HUES48 (cell line): ENCODE results near the gene AXDND1.

Source experiments
- H3K27ac ChIP-seq: one replicate; pipeline ENCODE4 v1.7.0; 2013; ENCODE audit warnings: low read depth, low read length, inconsistent platforms
- H3K27me3 ChIP-seq: 2 replicates; pipeline ENCODE4 v1.6.1; 2013; ENCODE audit warnings: mild to moderate bottlenecking, low read length; ENCODE audit not compliant: control insufficient read depth, insufficient read depth
- H3K36me3 ChIP-seq: 2 replicates; pipeline ENCODE4 v1.6.1; 2013; ENCODE audit warnings: low read length; ENCODE audit not compliant: control insufficient read depth, insufficient read depth
- H3K4me1 ChIP-seq: 2 replicates; pipeline ENCODE4 v1.6.1; 2013; ENCODE audit warnings: mild to moderate bottlenecking, low read length; ENCODE audit not compliant: control insufficient read depth, insufficient read depth
- H3K4me3 ChIP-seq: 2 replicates; pipeline ENCODE4 v1.5.1; 2013; ENCODE audit warnings: mild to moderate bottlenecking, low read depth, low read length
- H3K9ac ChIP-seq: 2 replicates; pipeline ENCODE4 v1.6.1; 2013; ENCODE audit warnings: mild to moderate bottlenecking, low read depth, low read length, moderate library complexity
- H3K9me3 ChIP-seq: 2 replicates; pipeline ENCODE4 v1.6.1; 2013; ENCODE audit warnings: low read length; ENCODE audit not compliant: control insufficient read depth, insufficient read depth

Gene AXDND1

DNA sequence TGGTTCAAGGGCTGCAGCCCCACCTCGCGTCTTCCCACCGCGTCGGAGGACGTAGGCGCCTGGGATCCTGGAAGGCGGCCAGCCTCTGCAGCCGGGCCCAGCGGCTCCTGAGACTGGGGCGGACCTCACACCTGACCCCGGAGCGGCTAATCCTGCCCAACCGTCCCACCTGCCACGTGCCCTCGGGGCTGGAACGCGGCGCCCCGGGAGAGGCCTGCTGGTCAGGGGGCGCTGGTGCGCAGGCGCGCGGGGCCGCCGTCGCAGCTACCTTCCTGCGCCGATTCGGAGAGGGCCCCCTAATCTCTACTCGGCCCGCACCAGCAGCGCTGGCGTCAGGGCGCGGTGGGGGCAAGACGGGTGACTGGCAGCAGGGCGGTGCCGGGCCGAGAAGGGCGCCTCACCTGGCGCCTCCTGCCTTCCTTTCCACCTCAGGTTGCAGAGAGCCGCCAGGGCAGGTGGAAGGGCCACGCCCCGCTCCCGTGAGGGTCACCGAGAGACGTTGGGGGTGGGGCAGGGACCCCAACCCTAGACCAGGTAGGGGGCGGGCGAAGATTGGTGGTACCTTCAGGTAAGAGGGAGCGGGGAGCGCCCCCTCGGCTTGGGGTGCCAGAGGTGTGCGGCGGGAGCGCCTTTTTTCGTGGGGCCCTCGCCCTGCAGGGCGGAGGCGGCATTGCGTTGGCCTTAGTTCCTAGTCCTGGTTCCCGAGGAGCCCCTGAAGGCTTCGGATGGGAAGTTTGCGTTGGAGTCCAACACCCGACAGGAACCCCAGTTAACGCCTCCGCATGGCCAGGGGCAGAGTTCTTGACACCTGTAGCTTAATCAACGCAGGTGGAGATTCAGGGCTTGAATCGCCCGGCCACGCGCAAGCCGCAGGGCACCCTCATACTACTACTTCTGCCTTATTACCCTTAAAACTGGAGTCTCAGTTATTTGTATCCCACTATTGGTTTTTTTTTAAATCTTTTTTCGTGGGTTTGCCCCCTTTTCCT lies 226.1 kb downstream of the AXDND1 start, which contains the start of gene TDRD5:
Gene TDRD5, plus strand, starts transcription at position 241 of the 989 bp plus-strand sequence. CDS start 784 bp downstream, outside the sequence.
- Histone ChIP-seq H3K27me3 (peaks cover 11% of the 10 kb centered on the region), H3K9me3 (no peaks in the 10 kb centered on the region), H3K4me3 (no peak within 1 kb of the TSS), H3K36me3 (no peaks in the 10 kb centered on the region), H3K4me1 (no peaks in the 10 kb centered on the region), H3K27ac (no peak within 1 kb of the TSS), H3K9ac (no peak within 1 kb of the TSS)

DNA sequence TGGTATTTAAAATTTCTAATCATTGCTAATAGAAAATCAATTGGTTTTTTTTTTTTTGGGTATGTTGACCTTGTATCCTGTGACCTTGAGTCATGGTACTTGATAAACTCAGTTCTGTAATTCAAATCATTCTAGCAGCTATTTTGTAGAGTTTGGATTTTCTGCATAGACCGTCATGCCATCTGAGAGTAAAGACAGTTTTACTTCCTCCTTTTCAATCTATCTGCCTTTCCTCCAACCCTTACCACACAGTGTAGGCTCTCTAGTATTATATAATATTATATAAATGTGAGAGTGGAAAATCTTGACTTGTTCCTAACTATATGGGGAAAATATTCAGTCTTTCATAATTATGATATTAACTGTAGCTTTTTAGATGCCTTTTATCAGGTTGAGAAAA lies 232.9 kb downstream of the AXDND1 start:
- Histone ChIP-seq H3K9ac (no peak overlapping the region), H3K36me3 (no peaks in the 10 kb centered on the region), H3K27ac (no peak overlapping the region), H3K27me3 (no peaks in the 10 kb centered on the region), H3K4me1 (no peaks in the 10 kb centered on the region), H3K9me3 (no peaks in the 10 kb centered on the region), H3K4me3 (no peak overlapping the region)

DNA sequence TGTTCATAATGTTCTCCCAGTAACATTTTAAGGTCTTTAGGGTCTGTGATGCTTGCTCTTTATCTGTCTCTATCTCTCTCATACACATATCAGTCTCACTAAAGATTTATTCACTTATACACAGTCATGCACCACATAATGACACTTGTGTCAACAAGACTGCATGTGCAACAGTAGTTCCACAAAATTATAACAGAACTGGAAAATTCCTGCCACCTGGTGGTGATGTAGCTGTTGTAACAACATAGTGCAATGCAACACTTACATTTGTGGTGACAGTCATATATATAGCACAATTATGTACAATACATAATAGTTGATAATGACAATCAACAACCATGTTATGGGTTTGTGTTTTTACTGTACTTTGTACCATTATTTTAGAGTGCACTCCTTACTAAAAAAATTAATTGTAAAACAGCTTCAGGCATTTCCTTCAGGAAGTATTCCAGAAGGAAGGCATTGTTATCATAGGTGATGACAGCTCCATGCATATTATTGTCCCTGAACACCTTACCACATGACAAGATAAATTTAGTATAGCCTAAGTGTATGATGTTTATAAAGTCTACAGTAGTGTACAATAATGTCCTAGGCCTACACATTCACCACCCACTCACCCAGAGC lies 234.0 kb downstream of the AXDND1 start:
- Histone ChIP-seq H3K4me1 (no peaks in the 10 kb centered on the region), H3K4me3 (no peak overlapping the region), H3K27me3 (no peaks in the 10 kb centered on the region), H3K9ac (no peak overlapping the region), H3K36me3 (no peaks in the 10 kb centered on the region), H3K9me3 (no peaks in the 10 kb centered on the region), H3K27ac (no peak overlapping the region)

DNA sequence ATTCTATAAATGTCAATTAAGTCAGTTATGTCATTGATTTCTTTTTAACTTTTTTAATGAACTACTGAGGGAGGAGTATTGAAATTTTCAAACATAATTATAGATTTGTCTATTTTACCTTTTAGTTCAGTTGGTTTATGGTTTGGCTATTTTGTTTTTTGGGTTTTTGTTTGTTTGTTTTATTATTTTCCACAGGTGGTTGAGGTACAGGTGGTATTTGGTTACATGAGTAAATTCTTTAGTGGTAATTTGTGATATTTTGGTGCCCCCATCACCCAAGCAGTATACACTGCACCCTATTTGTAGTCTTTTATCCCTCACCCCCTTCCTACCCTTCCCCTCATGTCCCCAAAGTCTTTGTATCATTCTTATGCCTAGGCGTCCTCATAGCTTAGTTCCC lies 235.3 kb downstream of the AXDND1 start:
- Histone ChIP-seq H3K9me3 (no peaks in the 10 kb centered on the region), H3K9ac (no peak overlapping the region), H3K4me1 (no peaks in the 10 kb centered on the region), H3K27me3 (no peaks in the 10 kb centered on the region), H3K4me3 (no peak overlapping the region), H3K27ac (no peak overlapping the region), H3K36me3 (no peaks in the 10 kb centered on the region)
